ENCODE measurements around the gene MFSD2A. TPM values are rescaled to one million over a fixed set of nuclear protein-coding genes. Genes with fewer than 3 reads are reported as not detected.

MFSD2A gene
- total RNA-seq, 1 donor from 2014 or later, result 0.22 TPM

- Histone ChIP-seq H3K27me3 (ENCODE audit: low read depth) (peaks cover 25% of the 10 kb centered on the region), H3K4me3 (no peak overlapping the region), H3K27ac (replicated peaks) (no peak overlapping the region), H3K9me3 (replicated peaks) (no peaks in the 10 kb centered on the region), H3K36me3 (no peaks in the 10 kb centered on the region), H3K4me1 (no peaks in the 10 kb centered on the region)
- intact Hi-C loops (cut with micrococcal nuclease), result no loop called here
- TF ChIP-seq CTCF (IDR thresholded peaks at IDR 0.05; ENCODE audit: borderline replicate concordance), result no peak
- no peak for DNase-seq
Observed at GRCh38 chr1:39944410-39945112, 10.4 kb upstream of the MFSD2A start.

GRCh38 chr1:39946216-39946615, 8.7 kb upstream of the MFSD2A start:
- DNase-seq, result no peak
- Histone ChIP-seq H3K27me3 (ENCODE audit: low read depth) (peaks cover 19% of the 10 kb centered on the region), H3K4me3 (no peak overlapping the region), H3K9me3 (replicated peaks) (no peaks in the 10 kb centered on the region), H3K4me1 (peaks cover under 1% of the 10 kb centered on the region), H3K27ac (replicated peaks) (no peak overlapping the region), H3K36me3 (no peaks in the 10 kb centered on the region)
- no peak for TF ChIP-seq CTCF (IDR thresholded peaks at IDR 0.05; ENCODE audit: borderline replicate concordance)
- intact Hi-C loops (cut with micrococcal nuclease), result no loop called here

- Histone ChIP-seq H3K27ac (replicated peaks) (no peak overlapping the region), H3K4me1 (peaks cover 11% of the 10 kb centered on the region), H3K9me3 (replicated peaks) (no peaks in the 10 kb centered on the region), H3K27me3 (ENCODE audit: low read depth) (peaks cover 15% of the 10 kb centered on the region), H3K4me3 (no peak overlapping the region), H3K36me3 (no peaks in the 10 kb centered on the region)
- DNase-seq, result no peak
- TF ChIP-seq CTCF (IDR thresholded peaks at IDR 0.05; ENCODE audit: borderline replicate concordance), result no peak
- intact Hi-C loops (cut with micrococcal nuclease), result no loop called here
Observed at GRCh38 chr1:39947260-39947659, 7.7 kb upstream of the MFSD2A start.

- H3K27me3 ChIP-seq (ENCODE audit: low read depth), result no peaks in the 10 kb centered on the region
- intact Hi-C loops (cut with micrococcal nuclease), result no loop called here
- no peaks in the 10 kb centered on the region for H3K9me3 ChIP-seq (replicated peaks)
- TF ChIP-seq CTCF (IDR thresholded peaks at IDR 0.05; ENCODE audit: borderline replicate concordance), result no peak
- H3K36me3 ChIP-seq, result no peaks in the 10 kb centered on the region
- H3K4me3 ChIP-seq, result no peak overlapping the region
- DNase-seq, result no peak
- no peak overlapping the region for H3K27ac ChIP-seq (replicated peaks)
- H3K4me1 ChIP-seq, result peaks cover 34% of the 10 kb centered on the region
Observed at GRCh38 chr1:39949891-39950290, 5.1 kb upstream of the MFSD2A start.

- intact Hi-C loops (cut with micrococcal nuclease), result no loop called here
- no peak for TF ChIP-seq CTCF (IDR thresholded peaks at IDR 0.05; ENCODE audit: borderline replicate concordance)
- no peak for DNase-seq
- peak overlapping the region; percentile 79 for H3K27ac ChIP-seq (replicated peaks)
- no peaks in the 10 kb centered on the region for H3K9me3 ChIP-seq (replicated peaks)
- peaks cover 49% of the 10 kb centered on the region for H3K4me1 ChIP-seq
- H3K27me3 ChIP-seq (ENCODE audit: low read depth), result peaks cover 16% of the 10 kb centered on the region
- no peak overlapping the region for H3K4me3 ChIP-seq
- no peaks in the 10 kb centered on the region for H3K36me3 ChIP-seq
Observed at GRCh38 chr1:39951926-39952325, 3.0 kb upstream of the MFSD2A start.
